ENCODE data around the gene FUCA1.

DNA sequence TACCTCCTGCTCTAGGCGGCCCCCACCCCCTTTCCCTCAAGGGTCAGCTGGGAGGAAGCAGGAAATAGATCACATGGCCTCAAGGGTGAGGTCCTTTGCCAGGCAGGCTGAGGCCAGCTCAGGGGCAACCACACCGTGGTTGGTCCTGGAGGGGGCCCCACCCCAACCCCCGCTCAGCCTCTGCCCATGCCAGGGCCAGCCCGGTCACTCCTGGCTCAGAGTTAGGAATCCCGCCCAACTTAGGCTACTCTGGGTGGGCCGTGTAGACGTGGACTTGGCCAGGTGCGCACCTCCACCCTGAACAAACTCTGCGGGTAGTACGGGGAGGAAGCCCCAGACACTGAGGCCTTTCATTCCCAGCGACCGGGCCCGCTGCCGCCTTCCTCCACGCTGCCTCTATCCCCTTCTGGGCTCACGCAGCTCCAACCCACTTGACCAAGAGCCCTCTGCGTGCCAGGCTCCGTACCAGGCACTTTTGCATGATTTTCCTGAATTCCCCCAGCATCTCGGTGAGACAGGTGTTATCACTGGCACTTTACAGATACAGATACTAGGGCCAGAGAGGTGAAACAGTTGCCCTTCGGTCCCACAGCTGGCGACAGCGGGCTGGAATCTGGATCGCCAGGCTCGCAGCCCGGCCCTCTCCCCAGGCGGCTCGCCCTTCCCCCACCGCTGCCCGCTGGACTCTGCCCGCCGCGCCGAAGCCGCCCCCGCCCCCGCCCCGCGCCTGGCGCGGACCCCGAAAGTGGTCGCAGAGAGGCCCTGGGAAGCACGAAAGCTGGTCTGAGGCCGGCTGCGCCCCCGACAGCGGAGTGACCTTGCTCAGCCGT, 68.3 kb downstream of the FUCA1 start:
- TF ChIP-seq CTCF (IDR thresholded peaks at IDR 0.05; ENCODE audit: low read depth, low read length, poor library complexity, severe bottlenecking) (no peak), EZH2phosphoT487 (IDR thresholded peaks at IDR 0.05; ENCODE audit: borderline replicate concordance, low read length) (no peak)
